ENCODE measurements around the gene TRIM52.

Gene TRIM52

DNA sequence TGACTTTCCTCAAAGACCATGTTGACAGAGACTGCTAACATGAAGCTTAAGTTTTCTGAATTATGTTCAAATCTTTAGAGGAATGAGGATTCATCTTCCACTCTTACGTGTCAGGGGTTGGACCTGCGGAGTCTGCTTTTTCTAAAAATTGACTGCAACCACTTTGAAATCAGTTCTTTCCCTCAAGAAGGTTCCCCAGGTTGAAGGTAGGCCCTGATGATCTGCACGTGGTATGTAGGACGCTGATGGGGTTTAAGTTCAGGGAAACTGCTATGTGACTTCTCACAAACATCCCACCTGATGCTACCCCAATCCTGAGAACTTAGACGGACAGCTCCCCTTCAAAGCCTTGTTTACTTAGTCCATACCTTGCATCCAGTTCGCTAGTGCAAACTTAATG lies 24.5 kb downstream of the TRIM52 start:
- TF ChIP-seq, protein P1, sequence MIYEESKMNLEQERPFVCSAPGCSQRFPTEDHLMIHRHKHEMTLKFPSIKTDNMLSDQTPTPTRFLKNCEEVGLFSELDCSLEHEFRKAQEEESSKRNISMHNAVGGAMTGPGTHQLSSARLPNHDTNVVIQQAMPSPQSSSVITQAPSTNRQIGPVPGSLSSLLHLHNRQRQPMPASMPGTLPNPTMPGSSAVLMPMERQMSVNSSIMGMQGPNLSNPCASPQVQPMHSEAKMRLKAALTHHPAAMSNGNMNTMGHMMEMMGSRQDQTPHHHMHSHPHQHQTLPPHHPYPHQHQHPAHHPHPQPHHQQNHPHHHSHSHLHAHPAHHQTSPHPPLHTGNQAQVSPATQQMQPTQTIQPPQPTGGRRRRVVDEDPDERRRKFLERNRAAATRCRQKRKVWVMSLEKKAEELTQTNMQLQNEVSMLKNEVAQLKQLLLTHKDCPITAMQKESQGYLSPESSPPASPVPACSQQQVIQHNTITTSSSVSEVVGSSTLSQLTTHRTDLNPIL (CRISPR knock-in tag; IDR thresholded peaks at IDR 0.05; ENCODE audit: low read depth), result peak; percentile 8; the same call in 1 of the 2 replicates
- no peak for TF ChIP-seq ZFP3 (CRISPR knock-in tag; IDR thresholded peaks at IDR 0.05)
- no peak for TF ChIP-seq SNAI2 (CRISPR knock-in tag; IDR thresholded peaks at IDR 0.05)
- TF ChIP-seq, protein P2, sequence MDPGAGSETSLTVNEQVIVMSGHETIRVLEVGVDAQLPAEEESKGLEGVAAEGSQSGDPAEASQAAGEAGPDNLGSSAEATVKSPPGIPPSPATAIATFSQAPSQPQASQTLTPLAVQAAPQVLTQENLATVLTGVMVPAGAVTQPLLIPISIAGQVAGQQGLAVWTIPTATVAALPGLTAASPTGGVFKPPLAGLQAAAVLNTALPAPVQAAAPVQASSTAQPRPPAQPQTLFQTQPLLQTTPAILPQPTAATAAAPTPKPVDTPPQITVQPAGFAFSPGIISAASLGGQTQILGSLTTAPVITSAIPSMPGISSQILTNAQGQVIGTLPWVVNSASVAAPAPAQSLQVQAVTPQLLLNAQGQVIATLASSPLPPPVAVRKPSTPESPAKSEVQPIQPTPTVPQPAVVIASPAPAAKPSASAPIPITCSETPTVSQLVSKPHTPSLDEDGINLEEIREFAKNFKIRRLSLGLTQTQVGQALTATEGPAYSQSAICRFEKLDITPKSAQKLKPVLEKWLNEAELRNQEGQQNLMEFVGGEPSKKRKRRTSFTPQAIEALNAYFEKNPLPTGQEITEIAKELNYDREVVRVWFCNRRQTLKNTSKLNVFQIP (CRISPR knock-in tag; IDR thresholded peaks at IDR 0.05; ENCODE audit: borderline replicate concordance, low read depth), result no peak
- no peak for TF ChIP-seq CSDC2 (CRISPR knock-in tag; IDR thresholded peaks at IDR 0.05)
- TF ChIP-seq ZFP30 (CRISPR knock-in tag; IDR thresholded peaks at IDR 0.05), result no peak

DNA sequence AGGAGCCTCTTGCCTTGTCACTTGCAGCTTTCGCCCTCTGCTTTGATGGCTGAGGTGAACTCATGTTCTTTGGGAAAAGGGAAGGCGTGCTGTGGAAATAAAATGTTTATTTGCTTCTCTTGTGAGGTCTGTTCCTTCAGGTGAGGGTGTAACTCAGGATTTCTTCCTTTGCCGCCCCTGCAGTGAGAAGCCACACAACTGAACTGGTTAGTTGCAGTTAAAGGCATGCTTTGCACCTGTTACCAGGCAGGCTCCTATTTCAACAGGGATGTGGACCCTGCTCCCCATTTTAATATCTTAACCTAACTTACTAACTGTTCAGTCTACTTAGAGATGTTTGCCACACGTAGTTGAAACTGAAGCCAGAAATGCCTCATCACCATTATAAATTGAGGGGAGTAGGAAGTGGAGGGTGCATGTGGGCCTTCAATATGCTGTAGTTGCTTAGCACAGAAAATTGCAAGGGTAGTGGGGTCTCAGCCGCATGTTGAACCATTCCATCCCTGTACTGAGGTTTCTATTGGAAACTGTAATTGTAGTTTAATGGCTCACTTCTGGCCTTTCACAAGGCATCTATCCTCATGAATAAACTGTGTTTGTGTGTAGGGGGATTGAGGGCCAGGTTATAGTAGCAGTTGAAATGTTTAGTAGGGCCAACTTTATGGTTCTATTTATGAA lies 25.1 kb downstream of the TRIM52 start:
- ATAC-seq, result no peak

More for the DNA sequence above, 24.5 kb downstream of the TRIM52 start:
- ATAC-seq, result no peak

More for the DNA sequence above, 25.1 kb downstream of the TRIM52 start:
- TF ChIP-seq OSR1 (CRISPR knock-in tag; IDR thresholded peaks at IDR 0.05) (no peak), ZNF70 (CRISPR knock-in tag; IDR thresholded peaks at IDR 0.05) (no peak), RARB (CRISPR knock-in tag; IDR thresholded peaks at IDR 0.05) (0 out of 2 replicates have a peak, but pooled peaks have one; percentile 10), PPARA (CRISPR knock-in tag; IDR thresholded peaks at IDR 0.05; ENCODE audit: borderline replicate concordance) (no peak), ZFP3 (CRISPR knock-in tag; IDR thresholded peaks at IDR 0.05) (no peak), ESRRG (CRISPR knock-in tag; IDR thresholded peaks at IDR 0.05) (peak; percentile 29; the same call in 1 of the 2 replicates), TOX (CRISPR knock-in tag; IDR thresholded peaks at IDR 0.05; ENCODE audit: borderline replicate concordance) (peak; percentile 47), ISL1 (CRISPR knock-in tag; IDR thresholded peaks at IDR 0.05) (no peak), GLIS3 (CRISPR knock-in tag; IDR thresholded peaks at IDR 0.05) (peak; percentile 11; the same call in 1 of the 2 replicates), ZC3H10 (CRISPR knock-in tag; IDR thresholded peaks at IDR 0.05) (no peak), CSDC2 (CRISPR knock-in tag; IDR thresholded peaks at IDR 0.05) (no peak), ARNTL (CRISPR knock-in tag; IDR thresholded peaks at IDR 0.05; ENCODE audit: borderline replicate concordance, low read depth) (no peak; the same call in 1 of the 2 replicates), TCF4 (CRISPR knock-in tag; IDR thresholded peaks at IDR 0.05; ENCODE audit: borderline replicate concordance) (no peak)
- TF ChIP-seq, protein P1 (CRISPR knock-in tag; IDR thresholded peaks at IDR 0.05; ENCODE audit: low read depth), result peak; percentile 21; the same call in 1 of the 2 replicates
- TF ChIP-seq, protein P3, sequence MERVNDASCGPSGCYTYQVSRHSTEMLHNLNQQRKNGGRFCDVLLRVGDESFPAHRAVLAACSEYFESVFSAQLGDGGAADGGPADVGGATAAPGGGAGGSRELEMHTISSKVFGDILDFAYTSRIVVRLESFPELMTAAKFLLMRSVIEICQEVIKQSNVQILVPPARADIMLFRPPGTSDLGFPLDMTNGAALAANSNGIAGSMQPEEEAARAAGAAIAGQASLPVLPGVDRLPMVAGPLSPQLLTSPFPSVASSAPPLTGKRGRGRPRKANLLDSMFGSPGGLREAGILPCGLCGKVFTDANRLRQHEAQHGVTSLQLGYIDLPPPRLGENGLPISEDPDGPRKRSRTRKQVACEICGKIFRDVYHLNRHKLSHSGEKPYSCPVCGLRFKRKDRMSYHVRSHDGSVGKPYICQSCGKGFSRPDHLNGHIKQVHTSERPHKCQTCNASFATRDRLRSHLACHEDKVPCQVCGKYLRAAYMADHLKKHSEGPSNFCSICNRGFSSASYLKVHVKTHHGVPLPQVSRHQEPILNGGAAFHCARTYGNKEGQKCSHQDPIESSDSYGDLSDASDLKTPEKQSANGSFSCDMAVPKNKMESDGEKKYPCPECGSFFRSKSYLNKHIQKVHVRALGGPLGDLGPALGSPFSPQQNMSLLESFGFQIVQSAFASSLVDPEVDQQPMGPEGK (CRISPR knock-in tag; IDR thresholded peaks at IDR 0.05; ENCODE audit: borderline replicate concordance), result peak; percentile 43
- TF ChIP-seq, protein P2 (CRISPR knock-in tag; IDR thresholded peaks at IDR 0.05; ENCODE audit: borderline replicate concordance, low read depth), result no peak
- TF ChIP-seq, protein P4, sequence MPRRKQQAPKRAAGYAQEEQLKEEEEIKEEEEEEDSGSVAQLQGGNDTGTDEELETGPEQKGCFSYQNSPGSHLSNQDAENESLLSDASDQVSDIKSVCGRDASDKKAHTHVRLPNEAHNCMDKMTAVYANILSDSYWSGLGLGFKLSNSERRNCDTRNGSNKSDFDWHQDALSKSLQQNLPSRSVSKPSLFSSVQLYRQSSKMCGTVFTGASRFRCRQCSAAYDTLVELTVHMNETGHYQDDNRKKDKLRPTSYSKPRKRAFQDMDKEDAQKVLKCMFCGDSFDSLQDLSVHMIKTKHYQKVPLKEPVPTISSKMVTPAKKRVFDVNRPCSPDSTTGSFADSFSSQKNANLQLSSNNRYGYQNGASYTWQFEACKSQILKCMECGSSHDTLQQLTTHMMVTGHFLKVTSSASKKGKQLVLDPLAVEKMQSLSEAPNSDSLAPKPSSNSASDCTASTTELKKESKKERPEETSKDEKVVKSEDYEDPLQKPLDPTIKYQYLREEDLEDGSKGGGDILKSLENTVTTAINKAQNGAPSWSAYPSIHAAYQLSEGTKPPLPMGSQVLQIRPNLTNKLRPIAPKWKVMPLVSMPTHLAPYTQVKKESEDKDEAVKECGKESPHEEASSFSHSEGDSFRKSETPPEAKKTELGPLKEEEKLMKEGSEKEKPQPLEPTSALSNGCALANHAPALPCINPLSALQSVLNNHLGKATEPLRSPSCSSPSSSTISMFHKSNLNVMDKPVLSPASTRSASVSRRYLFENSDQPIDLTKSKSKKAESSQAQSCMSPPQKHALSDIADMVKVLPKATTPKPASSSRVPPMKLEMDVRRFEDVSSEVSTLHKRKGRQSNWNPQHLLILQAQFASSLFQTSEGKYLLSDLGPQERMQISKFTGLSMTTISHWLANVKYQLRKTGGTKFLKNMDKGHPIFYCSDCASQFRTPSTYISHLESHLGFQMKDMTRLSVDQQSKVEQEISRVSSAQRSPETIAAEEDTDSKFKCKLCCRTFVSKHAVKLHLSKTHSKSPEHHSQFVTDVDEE (CRISPR knock-in tag; IDR thresholded peaks at IDR 0.05), result no peak
